ENCODE results near the gene ACVR2B.

Gene ACVR2B

DNA sequence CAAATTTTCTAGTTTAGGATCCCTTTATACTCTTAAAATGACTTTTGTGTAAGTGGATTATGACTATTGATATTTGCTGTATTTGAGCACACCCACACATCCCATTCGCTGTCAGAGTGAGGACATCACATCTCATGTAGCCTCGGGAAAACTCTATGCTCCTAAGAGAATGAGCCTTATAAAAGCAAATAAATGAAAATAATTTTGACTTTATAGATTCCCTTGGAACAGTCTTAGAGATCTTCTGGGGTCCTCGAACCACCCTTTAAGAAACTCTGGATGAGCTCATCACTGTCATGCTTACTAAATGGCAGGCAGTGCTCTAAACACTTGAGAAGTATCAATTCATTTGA, 26.4 kb downstream of the ACVR2B start:
- Histone ChIP-seq H3K36me3 (ENCODE audit: low read depth) (peaks cover 42% of the 10 kb centered on the region), H3K4me3 (ENCODE audit: severe bottlenecking) (no peak overlapping the region), H3K4me1 (ENCODE audit: insufficient read depth, poor library complexity, severe bottlenecking) (no peaks in the 10 kb centered on the region), H3K27me3 (ENCODE audit: insufficient read depth, poor library complexity, severe bottlenecking) (no peaks in the 10 kb centered on the region), H3K9me3 (ENCODE audit: severe bottlenecking) (no peaks in the 10 kb centered on the region), H3K27ac (ENCODE audit: poor library complexity, severe bottlenecking) (no peak overlapping the region)
- ATAC-seq (ENCODE audit: low read depth) = no peak
- peak; percentile 80 for TF ChIP-seq CTCF (IDR thresholded peaks at IDR 0.05; ENCODE audit: poor library complexity, severe bottlenecking)
- no peak for DNase-seq (ENCODE audit: low spot score)

GRCh38 chr3:38480930-38481329, 27.2 kb downstream of the ACVR2B start:
- Histone ChIP-seq H3K36me3 (ENCODE audit: low read depth) (peaks cover 42% of the 10 kb centered on the region), H3K27me3 (ENCODE audit: insufficient read depth, poor library complexity, severe bottlenecking) (no peaks in the 10 kb centered on the region), H3K4me1 (ENCODE audit: insufficient read depth, poor library complexity, severe bottlenecking) (no peaks in the 10 kb centered on the region), H3K4me3 (ENCODE audit: severe bottlenecking) (no peak overlapping the region), H3K9me3 (ENCODE audit: severe bottlenecking) (no peaks in the 10 kb centered on the region), H3K27ac (ENCODE audit: poor library complexity, severe bottlenecking) (no peak overlapping the region)
- ATAC-seq (ENCODE audit: low read depth) (no peak), DNase-seq (ENCODE audit: low spot score) (no peak)
- TF ChIP-seq CTCF (IDR thresholded peaks at IDR 0.05; ENCODE audit: poor library complexity, severe bottlenecking) = no peak

DNA sequence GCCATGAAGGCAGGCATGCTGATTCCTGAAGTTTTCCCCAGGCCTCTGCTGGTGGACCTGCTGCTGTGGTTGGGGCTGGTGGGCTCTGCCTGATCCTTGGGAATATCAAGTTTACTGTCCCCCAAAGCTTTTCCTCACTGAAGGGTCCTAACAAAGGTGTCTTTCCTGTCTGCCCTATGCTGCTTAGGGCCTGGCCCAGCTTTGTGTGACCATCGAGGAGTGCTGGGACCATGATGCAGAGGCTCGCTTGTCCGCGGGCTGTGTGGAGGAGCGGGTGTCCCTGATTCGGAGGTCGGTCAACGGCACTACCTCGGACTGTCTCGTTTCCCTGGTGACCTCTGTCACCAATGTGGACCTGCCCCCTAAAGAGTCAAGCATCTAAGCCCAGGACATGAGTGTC, 29.3 kb downstream of the ACVR2B start:
- DNase-seq (ENCODE audit: low spot score) = no peak
- no peaks in the 10 kb centered on the region for H3K27me3 ChIP-seq (ENCODE audit: insufficient read depth, poor library complexity, severe bottlenecking)
- TF ChIP-seq CTCF (IDR thresholded peaks at IDR 0.05; ENCODE audit: poor library complexity, severe bottlenecking) = no peak
- ATAC-seq (ENCODE audit: low read depth) = no peak
- no peak overlapping the region for H3K27ac ChIP-seq (ENCODE audit: poor library complexity, severe bottlenecking)
- peaks cover 42% of the 10 kb centered on the region for H3K36me3 ChIP-seq (ENCODE audit: low read depth)
- no peaks in the 10 kb centered on the region for H3K9me3 ChIP-seq (ENCODE audit: severe bottlenecking)
- no peak overlapping the region for H3K4me3 ChIP-seq (ENCODE audit: severe bottlenecking)
- no peaks in the 10 kb centered on the region for H3K4me1 ChIP-seq (ENCODE audit: insufficient read depth, poor library complexity, severe bottlenecking)

GRCh38 chr3:38487323-38487722, 33.6 kb downstream of the ACVR2B start:
- peaks cover 16% of the 10 kb centered on the region for H3K36me3 ChIP-seq (ENCODE audit: low read depth)
- no peak for DNase-seq (ENCODE audit: low spot score)
- no peak overlapping the region for H3K4me3 ChIP-seq (ENCODE audit: severe bottlenecking)
- H3K4me1 ChIP-seq (ENCODE audit: insufficient read depth, poor library complexity, severe bottlenecking) = no peaks in the 10 kb centered on the region
- TF ChIP-seq CTCF (IDR thresholded peaks at IDR 0.05; ENCODE audit: poor library complexity, severe bottlenecking) = no peak
- H3K27ac ChIP-seq (ENCODE audit: poor library complexity, severe bottlenecking) = no peak overlapping the region
- no peaks in the 10 kb centered on the region for H3K9me3 ChIP-seq (ENCODE audit: severe bottlenecking)
- no peaks in the 10 kb centered on the region for H3K27me3 ChIP-seq (ENCODE audit: insufficient read depth, poor library complexity, severe bottlenecking)
- ATAC-seq (ENCODE audit: low read depth) = no peak

- no peak for ATAC-seq (ENCODE audit: low read depth)
- no peak overlapping the region for H3K4me3 ChIP-seq (ENCODE audit: severe bottlenecking)
- no peak for DNase-seq (ENCODE audit: low spot score)
- H3K9me3 ChIP-seq (ENCODE audit: severe bottlenecking) = no peaks in the 10 kb centered on the region
- H3K27ac ChIP-seq (ENCODE audit: poor library complexity, severe bottlenecking) = no peak overlapping the region
- no peaks in the 10 kb centered on the region for H3K4me1 ChIP-seq (ENCODE audit: insufficient read depth, poor library complexity, severe bottlenecking)
- H3K36me3 ChIP-seq (ENCODE audit: low read depth) = 0 out of 2 replicates have a peak, but pooled peaks cover 8% of the 10 kb centered on the region
- no peaks in the 10 kb centered on the region for H3K27me3 ChIP-seq (ENCODE audit: insufficient read depth, poor library complexity, severe bottlenecking)
- TF ChIP-seq CTCF (IDR thresholded peaks at IDR 0.05; ENCODE audit: poor library complexity, severe bottlenecking) = no peak
Measured at GRCh38 chr3:38488949-38489348, 35.3 kb downstream of the ACVR2B start.
